ENCODE data around the gene SEC11A. TPM values are rescaled to one million over a fixed set of nuclear protein-coding genes. Genes with fewer than 3 reads are reported as not detected.
"Not testable (repeated sequence)": the region's sequence is repeated elsewhere in the genome, so short reads cannot be mapped to it uniquely, and the experiment has no call there.

The SEC11A gene
- total and polyA plus RNA-seq, 4 donors: 56.7 to 90.2 (median 71.3) TPM

- H3K9ac ChIP-seq (ENCODE audit: low read depth in 1 of 2, low read length in 2 of 2): peak overlapping the region in 1 of 2 donors; percentile 14
- TF ChIP-seq SP1 (IDR thresholded peaks at IDR 0.05) (peak; percentile 63), REST (IDR thresholded peaks at IDR 0.05) (peak; percentile 76), HNF4A (conservative IDR thresholded peaks at IDR 0.05) (peak; percentile 78 to 83), GABPA (IDR thresholded peaks at IDR 0.05 in 1 of 2, conservative IDR thresholded peaks at IDR 0.05 in 1 of 2) (peak in 1 of 2 donors; percentile 28), HNF4G (IDR thresholded peaks at IDR 0.05) (no peak), TAF1 (conservative IDR thresholded peaks at IDR 0.05) (no peak), EGR1 (IDR thresholded peaks at IDR 0.05; ENCODE audit: low read depth in 2 of 2) (no peak), YY1 (IDR thresholded peaks at IDR 0.05) (peak; percentile 82), RXRA (IDR thresholded peaks at IDR 0.05) (peak; percentile 10 to 71), JUND (IDR thresholded peaks at IDR 0.05) (no peak), FOXA2 (IDR thresholded peaks at IDR 0.05) (peak; percentile 40), NR2F2 (IDR thresholded peaks at IDR 0.05) (no peak), FOXA1 (IDR thresholded peaks at IDR 0.05) (no peak), CTCF (IDR thresholded peaks at IDR 0.05; ENCODE audit: low read depth, low read length, missing input control) (no peak), ATF3 (IDR thresholded peaks at IDR 0.05) (peak; percentile 37), RAD21 (IDR thresholded peaks at IDR 0.05) (peak; percentile 51 to 58)
- TF ChIP-seq, protein P1, sequence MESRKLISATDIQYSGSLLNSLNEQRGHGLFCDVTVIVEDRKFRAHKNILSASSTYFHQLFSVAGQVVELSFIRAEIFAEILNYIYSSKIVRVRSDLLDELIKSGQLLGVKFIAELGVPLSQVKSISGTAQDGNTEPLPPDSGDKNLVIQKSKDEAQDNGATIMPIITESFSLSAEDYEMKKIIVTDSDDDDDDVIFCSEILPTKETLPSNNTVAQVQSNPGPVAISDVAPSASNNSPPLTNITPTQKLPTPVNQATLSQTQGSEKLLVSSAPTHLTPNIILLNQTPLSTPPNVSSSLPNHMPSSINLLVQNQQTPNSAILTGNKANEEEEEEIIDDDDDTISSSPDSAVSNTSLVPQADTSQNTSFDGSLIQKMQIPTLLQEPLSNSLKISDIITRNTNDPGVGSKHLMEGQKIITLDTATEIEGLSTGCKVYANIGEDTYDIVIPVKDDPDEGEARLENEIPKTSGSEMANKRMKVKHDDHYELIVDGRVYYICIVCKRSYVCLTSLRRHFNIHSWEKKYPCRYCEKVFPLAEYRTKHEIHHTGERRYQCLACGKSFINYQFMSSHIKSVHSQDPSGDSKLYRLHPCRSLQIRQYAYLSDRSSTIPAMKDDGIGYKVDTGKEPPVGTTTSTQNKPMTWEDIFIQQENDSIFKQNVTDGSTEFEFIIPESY (IDR thresholded peaks at IDR 0.05): no peak
- TF ChIP-seq, protein P2, sequence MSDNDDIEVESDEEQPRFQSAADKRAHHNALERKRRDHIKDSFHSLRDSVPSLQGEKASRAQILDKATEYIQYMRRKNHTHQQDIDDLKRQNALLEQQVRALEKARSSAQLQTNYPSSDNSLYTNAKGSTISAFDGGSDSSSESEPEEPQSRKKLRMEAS (IDR thresholded peaks at IDR 0.05): no peak
- peaks cover 31 to 80% (median 65%) of the 10 kb centered on the region in 4 donors for H3K4me1 ChIP-seq (ENCODE audit: control insufficient read depth in 4 of 4, insufficient read depth in 4 of 4, low read length in 3 of 4)
- no peaks in the 10 kb centered on the region for H3K9me3 ChIP-seq (ENCODE audit: control insufficient read depth in 4 of 4, low read length in 3 of 4)
- H3K27ac ChIP-seq (ENCODE audit: low read depth in 1 of 2, low read length in 2 of 2): peak overlapping the region; percentile 79 to 84
- H3K27me3 ChIP-seq (ENCODE audit: control insufficient read depth in 4 of 4, insufficient read depth in 4 of 4, low read length in 3 of 4): no peaks in the 10 kb centered on the region
- DNase-seq (ENCODE audit: low spot score): no peak
- H3K36me3 ChIP-seq (ENCODE audit: control insufficient read depth in 4 of 4, insufficient read depth in 3 of 4, low read depth in 1 of 4, low read length in 3 of 4): no peaks in the 10 kb centered on the region
- 33% methylated on average over 1 of the region's 1 CpG for WGBS
- no peak overlapping the region for H3K4me3 ChIP-seq (ENCODE audit: low read depth in 1 of 3, low read length in 3 of 3)
Observed at GRCh38 chr15:84755736-84756527, 40.0 kb upstream of the SEC11A start.

DNA sequence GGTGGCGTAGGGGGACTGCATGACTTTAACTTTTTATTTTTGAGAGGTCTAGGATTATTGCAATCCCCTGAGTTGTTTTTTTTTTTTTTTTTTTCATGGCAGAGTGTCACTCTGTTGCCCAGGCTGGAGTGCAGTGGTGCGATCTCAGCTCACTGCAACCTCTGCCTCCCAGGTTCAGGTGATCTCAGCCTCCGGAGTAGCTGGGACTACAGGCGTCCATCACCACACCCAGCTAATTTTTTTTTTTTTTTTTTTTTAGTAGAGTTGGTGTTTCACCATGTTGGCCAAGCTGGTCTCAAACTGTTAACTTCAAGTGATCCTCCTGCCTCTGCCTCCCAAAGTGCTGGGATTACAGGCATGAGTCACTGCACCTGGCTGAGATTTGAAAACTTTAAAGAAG lies 39.0 kb upstream of the SEC11A start:
- not testable (repeated sequence) for H3K36me3 ChIP-seq (ENCODE audit: control insufficient read depth in 4 of 4, insufficient read depth in 3 of 4, low read depth in 1 of 4, low read length in 3 of 4); H3K27me3 ChIP-seq (ENCODE audit: control insufficient read depth in 4 of 4, insufficient read depth in 4 of 4, low read length in 3 of 4); DNase-seq (ENCODE audit: low spot score); H3K9ac ChIP-seq (ENCODE audit: low read depth in 1 of 2, low read length in 2 of 2); H3K9me3 ChIP-seq (ENCODE audit: control insufficient read depth in 4 of 4, low read length in 3 of 4); H3K4me3 ChIP-seq (ENCODE audit: low read depth in 1 of 3, low read length in 3 of 3)
- peak overlapping the region; percentile 63 to 93 for H3K27ac ChIP-seq (ENCODE audit: low read depth in 1 of 2, low read length in 2 of 2)
- H3K4me1 ChIP-seq (ENCODE audit: control insufficient read depth in 4 of 4, insufficient read depth in 4 of 4, low read length in 3 of 4): peaks cover 33 to 81% (median 63%) of the 10 kb centered on the region in 4 donors
- 76% methylated on average over 4 of the region's 4 CpGs for WGBS

Data from liver (tissue), 9 donors.